ENCODE data around the gene VPS13D. TPM values are rescaled to one million over a fixed set of nuclear protein-coding genes. Genes with fewer than 3 reads are reported as not detected.

The VPS13D gene
- total and polyA plus RNA-seq, 2 experiments from 2014 or later, result 10.7 to 34.9 TPM

GRCh38 chr1:12504601-12505000, 274.8 kb downstream of the VPS13D start:
- Mint-ChIP-seq H3K4me1 (peaks cover 17% of the 10 kb centered on the region), H3K9me3 (no peaks in the 10 kb centered on the region), H3K36me3 (ENCODE audit: low read depth) (no peaks in the 10 kb centered on the region; the same call in 2 of the 3 replicates), H3K27ac (no peak overlapping the region), H3K27me3 (ENCODE audit: insufficient read depth, low read depth, poor library complexity) (peaks cover 9% of the 10 kb centered on the region), H3K4me3 (no peak overlapping the region)
- no peak overlapping the region for H3K27ac ChIP-seq (ENCODE audit: low read depth)
- H4K20me1 ChIP-seq (replicated peaks; ENCODE audit: insufficient read depth), result 0 out of 2 replicates have a peak, but pooled peaks cover 2% of the 10 kb centered on the region
- ATAC-seq (no peak), DNase-seq (ENCODE audit: low spot score) (no peak)
- H3K36me3 ChIP-seq (ENCODE audit: insufficient read depth), result no peaks in the 10 kb centered on the region; the same call in 1 of the 2 replicates
- H3K79me2 ChIP-seq (replicated peaks; ENCODE audit: insufficient read depth), result no peaks in the 10 kb centered on the region
- no peaks in the 10 kb centered on the region for H3K9me2 ChIP-seq (ENCODE audit: insufficient read depth)
- no peak for TF ChIP-seq NANOG (IDR thresholded peaks at IDR 0.05; ENCODE audit: borderline replicate concordance)
- no peak for TF ChIP-seq ETS1 (IDR thresholded peaks at IDR 0.05)
- TF ChIP-seq, protein P1, sequence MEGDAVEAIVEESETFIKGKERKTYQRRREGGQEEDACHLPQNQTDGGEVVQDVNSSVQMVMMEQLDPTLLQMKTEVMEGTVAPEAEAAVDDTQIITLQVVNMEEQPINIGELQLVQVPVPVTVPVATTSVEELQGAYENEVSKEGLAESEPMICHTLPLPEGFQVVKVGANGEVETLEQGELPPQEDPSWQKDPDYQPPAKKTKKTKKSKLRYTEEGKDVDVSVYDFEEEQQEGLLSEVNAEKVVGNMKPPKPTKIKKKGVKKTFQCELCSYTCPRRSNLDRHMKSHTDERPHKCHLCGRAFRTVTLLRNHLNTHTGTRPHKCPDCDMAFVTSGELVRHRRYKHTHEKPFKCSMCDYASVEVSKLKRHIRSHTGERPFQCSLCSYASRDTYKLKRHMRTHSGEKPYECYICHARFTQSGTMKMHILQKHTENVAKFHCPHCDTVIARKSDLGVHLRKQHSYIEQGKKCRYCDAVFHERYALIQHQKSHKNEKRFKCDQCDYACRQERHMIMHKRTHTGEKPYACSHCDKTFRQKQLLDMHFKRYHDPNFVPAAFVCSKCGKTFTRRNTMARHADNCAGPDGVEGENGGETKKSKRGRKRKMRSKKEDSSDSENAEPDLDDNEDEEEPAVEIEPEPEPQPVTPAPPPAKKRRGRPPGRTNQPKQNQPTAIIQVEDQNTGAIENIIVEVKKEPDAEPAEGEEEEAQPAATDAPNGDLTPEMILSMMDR (conservative IDR thresholded peaks at IDR 0.05; ENCODE audit: low read depth in 2 of 2), result no peak
- no peak for TF ChIP-seq JUNB (IDR thresholded peaks at IDR 0.05; ENCODE audit: unreplicated experiment)
- no peak for TF ChIP-seq ZNF462 (CRISPR knock-in tag; IDR thresholded peaks at IDR 0.05)
- TF ChIP-seq REST (IDR thresholded peaks at IDR 0.05; ENCODE audit: unreplicated experiment), result no peak
- no peak for TF ChIP-seq EZH2 (IDR thresholded peaks at IDR 0.05; ENCODE audit: low read depth, unreplicated experiment)
- no peak for TF ChIP-seq EZH2phosphoT487 (IDR thresholded peaks at IDR 0.05; ENCODE audit: unreplicated experiment)
- no peak for TF ChIP-seq POLR2AphosphoS5 (IDR thresholded peaks at IDR 0.05; ENCODE audit: low read depth)
- TF ChIP-seq CREB1 (CRISPR knock-in tag; IDR thresholded peaks at IDR 0.05; ENCODE audit: low read depth), result no peak
- TF ChIP-seq ZNF114 (CRISPR knock-in tag; IDR thresholded peaks at IDR 0.05), result no peak
- no peak for TF ChIP-seq ZNF331 (CRISPR knock-in tag; IDR thresholded peaks at IDR 0.05; ENCODE audit: low read depth)
- TF ChIP-seq STAT1 (IDR thresholded peaks at IDR 0.05; ENCODE audit: unreplicated experiment), result no peak
- no peaks in the 10 kb centered on the region for H3F3A ChIP-seq (replicated peaks; ENCODE audit: low read depth)
- H3K4me1 ChIP-seq (ENCODE audit: insufficient read depth), result peaks cover 1% of the 10 kb centered on the region; the same call in 1 of the 2 replicates
- no peaks in the 10 kb centered on the region for H3K27me3 ChIP-seq (ENCODE audit: insufficient read depth)
- H2AFZ ChIP-seq, result no peak overlapping the region
- H3K4me3 ChIP-seq, result no peak overlapping the region
- H3K4me2 ChIP-seq, result no peak overlapping the region

Data from GM23338 (cell line).